GM21737 (cell line): ENCODE data around the gene SRRM5.
"Not testable (repeated sequence)": the region's sequence is repeated elsewhere in the genome, so short reads cannot be mapped to it uniquely, and the experiment has no call there.

ENCODE experiments used
- ATAC-seq: cut with Tn5 transposase; IDR thresholded peaks from one replicate; pipeline ENCODE4 v1.9.1; 2021; ENCODE audit warnings: mild to moderate bottlenecking, moderate library complexity; ENCODE audit not compliant: unreplicated experiment

Gene SRRM5, protein sequence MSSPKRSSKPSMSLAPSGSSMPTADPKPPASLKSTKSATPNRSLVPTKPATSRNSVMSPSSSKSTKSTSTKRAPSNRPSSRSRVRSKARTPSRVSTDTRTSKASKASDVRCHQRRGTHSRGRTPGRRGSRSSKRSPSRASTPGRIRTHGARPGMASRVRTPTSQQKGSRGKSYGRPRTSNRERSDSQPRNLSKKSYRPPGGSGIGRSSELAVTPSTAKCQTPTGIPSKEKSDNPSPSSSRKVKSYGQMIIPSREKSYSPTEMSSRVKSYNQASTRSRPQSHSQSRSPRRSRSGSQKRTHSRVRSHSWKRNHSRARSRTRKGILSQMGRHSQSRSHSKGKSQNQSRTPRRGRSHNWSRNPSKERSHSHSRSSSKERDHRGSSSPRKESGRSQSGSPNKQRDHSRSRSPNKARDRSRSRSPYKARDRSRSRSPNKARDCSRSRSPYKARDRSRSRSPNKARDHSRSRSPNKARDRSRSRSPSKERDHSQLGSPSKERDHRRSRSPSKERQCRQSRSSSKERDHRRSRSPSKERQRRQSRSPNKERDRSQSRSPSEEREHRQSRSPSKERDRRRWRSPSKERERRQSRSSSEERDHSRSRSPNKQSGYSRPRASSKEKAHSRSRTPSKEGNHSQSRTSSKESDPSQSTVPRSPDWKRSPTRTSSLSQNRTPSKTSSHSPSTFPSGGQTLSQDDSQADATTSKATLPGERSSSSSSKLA

DNA sequence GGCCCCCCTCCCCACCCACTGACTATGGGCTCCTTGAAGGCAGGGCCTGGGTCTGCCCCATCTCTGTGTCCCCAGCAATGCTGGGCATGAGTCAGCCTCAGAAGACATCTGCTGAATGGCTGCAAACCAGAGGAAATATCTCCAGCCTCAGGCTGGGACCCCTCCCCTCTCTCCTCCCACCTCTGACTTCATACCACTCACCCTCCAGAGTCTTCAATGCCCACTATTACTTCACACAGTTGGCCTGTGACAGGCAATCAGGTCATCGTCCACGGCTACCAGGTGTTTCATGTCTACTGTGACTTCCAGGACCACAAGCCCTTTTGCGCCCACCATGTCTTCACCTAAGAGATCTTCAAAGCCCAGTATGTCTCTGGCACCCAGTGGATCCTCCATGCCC lies at the start of gene SRRM5:
SRRM5 (plus strand) TSS at position 301 of the 400 bp plus-strand sequence; CDS start at position 335, 34 bp downstream.
- ATAC-seq: no peak

DNA sequence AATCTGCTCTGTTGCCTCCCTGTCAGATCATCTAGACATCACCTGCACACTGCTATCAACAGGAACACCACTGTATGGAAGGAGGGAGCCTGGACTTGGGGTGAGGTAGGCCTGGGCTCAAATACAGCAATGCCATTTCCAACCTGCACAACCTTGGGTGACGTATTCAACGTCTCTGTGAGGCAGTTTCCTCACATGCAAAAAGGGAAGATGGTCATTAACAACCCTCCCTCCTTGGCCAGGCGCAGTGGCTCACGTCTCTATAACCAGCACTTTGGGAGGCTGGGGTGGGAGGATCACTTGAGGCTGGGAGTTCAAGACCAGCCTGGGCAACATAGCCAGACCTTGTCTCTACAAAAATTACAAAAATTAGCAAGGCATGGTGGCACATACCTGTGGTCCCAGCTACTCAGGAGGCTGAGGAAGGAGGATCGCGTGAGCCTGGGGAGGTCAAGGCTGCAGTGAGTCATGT lies 49.6 kb upstream of the SRRM5 start:
- ATAC-seq: no peak

DNA sequence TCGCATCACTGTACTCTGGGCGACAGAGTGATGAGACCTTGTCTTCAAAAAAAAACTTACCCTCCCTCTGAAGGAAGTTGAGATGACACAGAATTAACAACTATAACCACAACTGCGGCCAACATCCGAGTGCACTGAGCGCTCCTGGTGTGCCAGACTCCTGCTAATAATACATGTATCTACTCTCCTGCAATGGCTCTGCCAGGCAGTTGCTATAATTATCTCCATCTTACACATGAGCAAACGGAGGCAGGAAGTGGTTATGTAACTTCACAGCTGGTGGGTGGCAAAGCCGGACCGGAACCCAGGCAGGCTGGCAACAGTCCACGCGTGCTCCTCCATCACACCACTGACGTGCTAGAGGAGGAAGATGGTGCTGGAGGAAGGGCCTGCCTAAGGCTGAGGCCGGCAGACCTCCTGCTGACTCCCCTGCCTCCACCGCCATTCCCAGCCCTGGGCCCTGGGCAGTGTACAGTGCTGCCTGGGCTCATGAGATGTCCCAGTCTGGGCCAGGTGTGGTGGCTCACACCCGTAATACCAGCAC lies 49.1 kb upstream of the SRRM5 start:
- ATAC-seq: peak; percentile 73

DNA sequence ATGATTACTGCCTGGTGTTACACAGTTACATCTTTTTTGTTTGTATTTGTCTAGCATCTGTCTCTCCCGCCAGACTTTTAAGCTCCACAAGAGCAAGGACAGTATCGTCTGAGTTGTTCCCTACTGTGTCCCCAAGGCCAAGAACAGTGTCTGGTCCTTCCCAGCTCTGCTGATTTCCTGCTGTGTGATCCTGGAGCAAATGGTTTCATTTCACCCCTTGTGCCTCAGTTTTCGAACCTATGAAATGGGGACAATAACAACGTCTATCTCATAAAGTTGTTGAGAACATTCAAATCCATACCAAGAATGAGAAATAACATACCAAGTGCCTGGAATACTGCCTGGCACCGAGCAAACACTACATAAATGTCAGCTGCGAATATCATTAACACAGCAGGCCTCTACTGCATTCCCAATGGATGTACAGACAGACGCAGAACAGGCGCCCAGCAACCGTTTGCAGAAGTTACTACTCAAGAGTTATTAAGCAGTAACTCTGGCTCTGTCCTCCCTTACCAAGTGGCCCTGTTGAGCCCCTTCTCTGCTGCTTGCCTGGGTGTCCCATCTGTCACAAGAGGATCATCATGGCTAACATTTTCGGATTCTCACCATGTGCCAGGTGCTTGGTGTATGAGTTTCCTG lies 48.0 kb upstream of the SRRM5 start:
- ATAC-seq: no peak

DNA sequence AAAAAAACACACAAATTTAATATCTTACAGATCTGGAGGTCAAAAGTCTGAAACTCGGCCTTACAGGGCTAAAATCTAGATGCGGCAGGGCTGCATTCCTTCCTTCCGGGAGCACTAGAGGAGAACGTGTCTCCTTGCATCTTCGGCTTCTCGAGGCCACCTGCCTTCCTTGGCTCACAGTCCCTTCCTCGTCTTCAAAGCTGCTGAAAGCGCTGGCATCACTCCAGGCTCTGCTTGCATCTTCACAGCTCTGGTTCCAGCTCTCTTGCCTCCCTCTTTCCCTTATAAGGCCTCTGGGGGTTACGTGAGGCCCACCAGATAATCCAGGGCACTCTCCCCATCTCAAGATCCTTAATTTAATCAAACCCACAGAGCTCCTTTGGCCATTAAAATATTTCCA lies 47.1 kb upstream of the SRRM5 start:
- no peak for ATAC-seq

DNA sequence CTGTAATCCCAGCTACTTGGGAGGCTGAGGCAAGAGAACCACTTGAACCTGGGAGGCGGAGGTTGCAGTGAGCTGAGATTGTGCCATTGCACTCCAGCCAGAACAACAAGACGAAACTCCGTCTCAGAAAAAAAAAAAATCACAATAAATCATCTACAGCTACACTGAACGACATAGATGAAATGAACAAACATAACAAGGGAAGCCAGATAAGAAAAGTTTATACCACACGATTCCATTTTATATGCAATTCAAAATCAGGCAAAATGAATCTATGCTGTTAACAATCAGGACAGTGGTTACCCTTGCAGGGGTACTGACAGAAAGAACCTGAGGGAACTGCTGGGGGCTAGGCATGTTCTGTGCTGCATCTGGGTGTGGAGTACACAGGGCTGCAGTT lies 42.2 kb upstream of the SRRM5 start:
- no peak for ATAC-seq

DNA sequence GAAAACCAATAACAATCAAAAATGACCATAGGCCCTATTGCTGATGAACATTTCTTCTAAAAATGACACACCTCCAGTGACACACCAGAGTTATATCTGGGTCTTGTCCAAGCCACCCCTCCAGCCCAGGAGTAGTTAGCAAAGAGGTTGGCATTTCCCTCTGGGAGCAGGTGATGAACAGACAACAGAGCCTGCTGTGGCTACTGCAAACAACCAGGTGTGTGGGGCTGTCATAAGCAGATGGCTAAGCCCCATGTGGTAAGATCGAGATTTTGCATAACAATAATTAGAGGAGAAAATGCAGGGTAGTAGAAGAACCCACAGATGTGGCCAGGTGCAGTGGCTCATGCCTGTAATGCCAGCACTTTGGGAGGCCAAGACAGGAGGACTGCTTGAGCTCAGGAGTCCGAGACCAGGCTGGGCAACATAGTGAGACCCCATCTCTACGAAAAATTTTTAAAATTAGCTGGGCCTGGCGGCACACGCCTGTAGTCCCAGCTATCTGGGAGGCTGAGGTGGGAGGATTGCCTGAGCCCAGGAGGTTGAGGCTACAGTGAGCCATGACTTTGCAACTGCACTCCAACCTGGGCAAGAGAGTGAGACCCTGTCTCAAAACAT lies 41.6 kb upstream of the SRRM5 start:
- ATAC-seq: no peak

DNA sequence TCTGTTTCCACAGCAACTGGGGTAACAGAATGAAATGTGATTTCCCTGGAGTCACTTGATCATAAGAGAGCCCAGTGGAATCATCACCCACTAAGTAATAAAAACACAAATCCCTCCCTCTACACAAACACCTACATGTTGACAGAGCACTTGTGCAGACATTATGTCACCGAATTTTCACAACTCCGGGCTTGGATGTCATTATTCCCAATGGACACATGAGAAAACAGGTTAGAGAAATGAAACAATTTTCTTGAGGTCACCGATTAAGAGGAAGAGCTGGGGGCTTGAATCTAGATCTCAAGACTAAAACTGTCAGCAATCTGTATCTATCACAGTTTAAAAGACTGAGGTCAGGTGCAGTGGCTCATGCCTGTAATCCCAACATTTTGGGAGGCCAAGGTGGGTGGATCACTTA lies 39.7 kb upstream of the SRRM5 start:
- ATAC-seq: no peak

DNA sequence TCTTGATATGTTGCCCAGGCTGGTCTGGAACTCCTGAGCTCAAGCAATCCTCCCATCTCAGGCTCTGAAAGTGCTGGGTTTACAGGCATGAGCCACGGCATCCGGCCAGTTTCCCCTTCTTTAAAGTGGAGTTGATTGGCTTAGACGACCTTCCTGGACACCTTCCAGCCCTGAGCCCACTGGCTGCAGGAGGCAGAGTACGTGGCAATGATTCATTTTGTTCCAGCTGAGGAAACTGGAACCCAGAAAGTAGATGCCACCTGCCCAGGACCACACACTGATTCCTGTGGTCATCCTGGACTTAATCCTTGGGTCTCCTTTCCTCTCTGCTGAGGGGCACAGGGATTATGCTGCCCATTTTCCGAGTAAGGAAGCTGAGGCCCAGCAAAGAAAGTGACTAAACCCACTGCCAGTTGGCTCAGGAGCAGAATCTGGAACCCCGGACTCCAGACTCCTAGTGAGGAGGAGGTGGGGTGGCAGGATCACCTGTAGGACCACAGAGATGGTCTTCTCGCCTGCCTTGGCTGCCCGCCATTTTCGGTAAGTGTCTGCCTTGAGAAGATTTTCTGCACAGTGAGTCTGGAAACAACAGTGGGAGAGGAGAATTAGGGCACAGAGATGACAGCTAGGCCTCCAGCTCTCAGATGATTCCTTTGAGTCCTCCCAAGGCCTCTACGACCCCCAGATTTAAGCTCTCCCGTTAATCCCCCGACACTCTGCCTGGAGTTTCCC lies 37.3 kb upstream of the SRRM5 start:
- ATAC-seq: no peak

DNA sequence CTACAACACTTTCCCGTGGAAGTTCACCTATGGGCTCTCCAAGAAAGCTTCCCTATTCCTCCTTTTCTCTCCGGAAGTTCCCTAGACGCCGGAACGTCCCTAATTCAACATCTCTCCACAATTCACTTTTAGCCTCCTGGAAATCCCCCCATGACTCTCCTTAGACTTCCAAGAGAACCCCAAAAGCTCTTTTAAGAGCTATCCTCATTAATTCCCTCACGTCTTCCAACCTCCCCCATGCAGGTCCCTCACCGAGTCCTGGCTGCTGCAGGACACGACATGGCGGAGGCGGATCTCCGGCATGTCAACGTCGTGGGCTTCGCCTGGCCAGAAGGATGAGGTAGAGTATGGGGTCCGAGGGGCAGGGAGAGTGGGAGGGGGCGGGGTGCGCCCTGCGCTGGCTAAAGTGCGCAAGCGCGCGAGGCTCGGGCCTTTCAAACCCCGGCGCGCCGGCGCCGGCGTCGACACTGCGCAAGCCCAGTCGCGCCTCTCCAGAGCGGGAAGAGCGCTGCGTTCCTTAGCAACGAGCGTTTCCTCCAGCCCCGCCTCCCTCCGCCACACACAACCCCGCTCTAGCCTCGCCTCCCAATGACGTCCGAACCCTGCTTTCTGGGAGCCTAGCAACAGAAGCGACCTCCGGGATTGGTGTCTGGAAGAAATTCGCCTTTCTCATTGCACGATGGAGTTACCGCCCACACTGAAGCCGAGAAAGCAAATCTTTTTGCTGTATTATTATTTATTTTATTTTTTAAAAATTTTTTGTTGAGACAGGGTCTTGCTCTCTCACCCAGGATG lies 36.5 kb upstream of the SRRM5 start, which contains the start of the genes PINLYP and XRCC1:
PINLYP (plus strand) TSS at position 646 of the 795 bp plus-strand sequence. CDS start 1,391 bp downstream, outside the sequence.
XRCC1 (minus strand) TSS at position 372 of the 795 bp plus-strand sequence; CDS start at position 303, 69 bp downstream.
- peak; percentile 93 for ATAC-seq

DNA sequence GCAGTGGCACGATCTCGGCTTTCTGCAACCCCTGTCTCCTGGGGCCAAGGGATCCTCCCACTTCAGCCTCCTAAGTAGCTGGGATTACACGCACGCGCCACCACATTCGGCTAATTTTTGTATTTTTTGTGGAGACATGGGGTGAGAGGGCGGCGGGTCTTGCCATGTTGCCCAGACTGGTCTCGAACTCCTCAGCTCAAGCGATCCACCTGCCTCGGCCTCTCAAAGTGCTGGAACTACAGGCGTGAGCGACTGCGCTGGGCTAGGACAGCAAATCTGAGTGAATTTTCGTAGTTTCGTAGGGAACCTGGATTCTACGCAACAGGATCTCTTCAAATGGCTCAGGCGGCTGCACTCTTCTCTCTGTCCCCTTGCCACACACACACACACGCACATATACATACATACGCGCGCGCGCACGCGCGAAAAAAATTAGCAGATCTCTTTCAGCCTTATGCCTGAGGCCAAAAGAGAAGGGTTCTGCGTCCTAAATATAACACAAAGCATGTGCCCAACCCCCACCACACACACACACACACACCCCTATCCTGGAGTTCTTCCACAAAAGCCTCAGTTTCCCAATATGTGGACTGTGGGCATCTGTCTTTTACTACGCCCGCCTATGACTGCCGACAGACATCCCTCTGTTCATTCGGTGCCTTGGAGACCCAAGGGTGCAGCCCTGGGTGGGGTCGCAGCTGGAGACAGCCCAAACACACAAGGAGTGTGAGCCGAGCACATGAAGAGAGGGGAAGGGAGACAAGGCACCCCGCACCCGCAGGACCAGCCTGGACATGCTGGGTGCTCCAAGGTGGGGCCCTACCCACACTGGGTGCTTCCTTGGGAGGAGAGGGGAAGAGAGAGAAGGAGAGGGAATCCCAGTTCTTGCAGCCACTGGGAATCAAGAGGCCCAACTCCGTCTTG lies 35.7 kb upstream of the SRRM5 start:
- ATAC-seq: no peak

DNA sequence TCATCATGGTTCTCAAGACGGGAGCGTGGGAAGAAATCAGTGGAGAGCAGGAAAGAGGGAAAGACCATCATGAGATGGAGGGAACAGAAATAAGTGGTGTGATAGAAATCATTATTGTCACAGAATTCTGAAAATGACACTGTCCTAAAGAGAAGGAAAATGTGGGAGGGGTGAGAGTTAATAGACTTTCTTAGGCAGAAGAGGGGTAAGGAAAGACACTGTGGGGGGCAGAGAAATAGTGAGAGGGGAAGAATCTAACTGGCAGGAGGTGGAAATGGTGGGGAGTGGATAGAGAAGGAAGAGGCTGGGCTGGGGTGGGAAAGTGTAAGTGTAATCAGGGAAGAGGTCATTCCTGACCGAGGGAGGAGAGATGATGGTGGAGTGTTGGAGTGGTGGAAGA lies 33.1 kb upstream of the SRRM5 start:
- ATAC-seq: no peak

DNA sequence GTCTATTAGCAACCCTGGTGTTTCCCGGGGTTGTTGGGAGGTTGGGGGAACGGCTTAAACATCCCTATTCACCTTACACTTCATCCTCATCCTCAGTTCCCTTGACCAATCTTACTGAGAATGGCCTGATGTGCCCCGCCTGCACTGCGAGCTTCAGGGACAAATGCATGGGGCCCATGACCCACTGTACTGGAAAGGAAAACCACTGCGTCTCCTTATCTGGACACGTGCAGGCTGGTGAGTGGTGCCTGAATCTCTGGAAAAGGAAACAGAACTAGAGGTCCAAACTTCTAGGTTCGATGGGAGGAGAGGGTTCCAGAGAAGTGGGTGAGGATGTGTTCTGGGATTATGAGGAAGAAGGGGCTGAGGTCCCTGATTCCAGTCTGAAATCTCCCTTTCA lies 30.4 kb upstream of the SRRM5 start:
- ATAC-seq: no peak

DNA sequence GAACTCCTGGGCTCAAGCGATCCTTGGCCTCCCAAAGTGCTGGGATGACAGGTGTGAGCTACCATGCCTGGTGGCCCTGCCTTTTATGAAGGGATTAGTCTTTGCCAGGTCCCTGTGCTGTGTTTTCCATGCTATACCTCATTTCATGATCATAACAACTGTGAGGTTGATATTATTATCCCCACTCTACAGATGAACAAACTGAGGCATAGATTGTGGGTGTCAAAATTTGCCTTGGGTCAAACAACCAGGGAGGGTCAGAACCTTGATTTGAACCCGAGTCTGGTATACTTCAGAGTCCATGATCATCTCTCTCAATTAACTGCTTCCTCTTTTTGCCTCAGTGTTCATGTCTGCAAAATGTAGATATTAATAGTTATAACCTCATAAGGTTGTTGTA lies 29.4 kb upstream of the SRRM5 start:
- ATAC-seq: no peak

DNA sequence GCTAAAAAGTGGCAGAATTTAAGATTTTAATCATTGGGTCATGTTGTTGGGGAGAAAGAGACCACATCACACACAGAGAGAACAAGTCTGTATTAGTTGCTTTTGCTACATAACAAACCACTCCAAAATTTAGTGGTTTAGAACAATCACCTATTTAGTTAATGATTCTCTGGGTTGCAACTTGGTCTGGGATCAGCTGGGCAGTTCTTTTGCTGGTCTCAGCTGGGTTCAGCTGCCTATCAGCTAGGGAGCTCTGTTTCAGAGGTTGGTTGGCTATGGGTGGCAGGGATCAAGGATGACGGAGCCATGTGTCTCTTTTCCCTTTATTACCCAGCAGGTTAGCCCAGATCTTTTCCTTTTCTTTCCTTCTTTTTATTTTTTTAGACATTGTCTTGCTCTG lies 27.4 kb upstream of the SRRM5 start:
- peak; percentile 41 for ATAC-seq

DNA sequence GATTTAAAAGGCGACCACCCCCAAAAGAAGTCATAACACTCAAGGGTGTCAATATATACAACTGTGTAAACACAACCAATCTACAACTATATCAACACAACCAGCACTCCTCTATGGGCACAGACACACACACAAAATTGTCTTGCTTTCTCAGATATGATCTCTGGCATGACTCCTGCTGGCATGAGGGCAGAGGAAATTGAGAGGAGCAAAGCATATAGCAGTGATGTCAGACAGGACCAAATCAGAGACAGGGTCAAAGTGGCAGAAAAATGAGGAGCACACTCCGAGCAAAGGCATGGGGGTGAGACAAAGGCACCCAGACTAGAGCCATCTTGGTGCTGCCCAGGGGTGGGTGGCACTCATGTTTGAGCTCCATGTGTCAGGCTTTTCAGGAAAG lies 25.5 kb upstream of the SRRM5 start:
- ATAC-seq: no peak

DNA sequence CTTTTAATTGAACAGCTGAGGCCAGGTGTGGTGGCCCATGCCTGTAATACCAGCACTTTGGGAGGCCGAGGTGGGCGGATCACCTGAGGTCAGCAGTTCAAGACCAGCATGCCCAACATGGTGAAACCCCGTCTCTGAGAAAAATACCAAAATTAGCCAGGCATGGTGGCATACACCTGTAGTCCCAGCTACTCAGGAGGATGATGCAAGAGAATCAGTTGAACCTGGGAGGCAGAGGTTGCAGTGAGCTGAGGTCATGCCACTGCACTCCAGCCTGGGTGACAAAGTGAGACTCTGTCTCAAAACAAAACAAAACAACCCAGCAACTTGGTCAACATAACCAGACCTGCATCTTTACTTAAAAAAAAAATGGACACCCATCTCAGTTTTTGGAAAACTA lies 24.9 kb upstream of the SRRM5 start:
- ATAC-seq: not testable (repeated sequence)

DNA sequence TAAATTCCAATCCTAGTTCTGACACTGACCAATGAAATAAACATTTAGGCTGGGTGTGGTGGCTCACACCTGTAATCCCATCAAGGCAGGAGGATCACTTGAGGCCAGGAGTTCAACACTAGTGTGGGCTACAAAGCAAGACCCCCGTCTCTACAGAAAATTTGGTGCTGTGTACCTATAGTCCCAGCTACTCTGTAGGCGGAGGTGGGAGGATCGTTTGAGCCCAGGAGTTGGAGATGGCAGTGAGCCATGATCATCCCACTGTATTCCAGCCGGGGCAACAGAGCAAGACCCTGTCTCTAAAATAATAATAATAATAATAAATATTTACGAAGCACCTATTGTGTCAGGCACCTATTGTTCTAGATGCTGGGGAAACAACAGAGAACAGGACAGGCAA lies 22.6 kb upstream of the SRRM5 start:
- ATAC-seq: no peak
